ENCODE results near the gene LCP1. TPM values are rescaled to one million over a fixed set of nuclear protein-coding genes. Genes with fewer than 3 reads are reported as not detected.

The LCP1 gene
- total RNA-seq, 3 donors from 2014 or later (not counting 1 experiment from before 2014, with no cell fraction given) = 1,088 to 1,116 (median 1,113) TPM

DNA sequence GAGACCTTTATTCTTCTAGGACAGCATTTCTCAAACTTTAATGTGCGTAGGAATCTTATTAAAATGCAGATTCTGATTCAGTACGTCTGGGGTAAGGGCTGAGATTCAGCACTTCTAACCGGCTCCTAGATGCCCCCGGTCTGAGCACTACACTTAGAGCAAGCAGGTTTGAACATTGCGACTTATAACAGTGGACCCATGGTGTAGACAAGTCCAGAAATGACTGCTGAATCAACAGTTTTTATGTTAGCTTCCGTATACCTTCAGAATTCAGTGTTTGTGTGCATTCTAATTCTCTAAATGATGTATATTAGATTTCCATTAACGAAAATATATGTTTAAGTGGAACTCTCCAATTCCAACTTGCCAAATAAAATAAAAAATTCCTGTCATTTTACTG lies 59.7 kb downstream of the LCP1 start:
- Histone ChIP-seq H3K4me1 (ENCODE audit: control insufficient read depth, insufficient read depth, low read length) (peaks cover 9% of the 10 kb centered on the region), H3K36me3 (ENCODE audit: control insufficient read depth, insufficient read depth, low read length) (peaks cover 17% of the 10 kb centered on the region), H3K4me3 (ENCODE audit: low read length) (no peak overlapping the region), H3K9me3 (ENCODE audit: control insufficient read depth, insufficient read depth, low read length) (no peaks in the 10 kb centered on the region), H3K27ac (ENCODE audit: low read length) (no peak overlapping the region), H3K27me3 (ENCODE audit: control insufficient read depth, insufficient read depth, low read length) (no peaks in the 10 kb centered on the region)
- TF ChIP-seq, protein P1, sequence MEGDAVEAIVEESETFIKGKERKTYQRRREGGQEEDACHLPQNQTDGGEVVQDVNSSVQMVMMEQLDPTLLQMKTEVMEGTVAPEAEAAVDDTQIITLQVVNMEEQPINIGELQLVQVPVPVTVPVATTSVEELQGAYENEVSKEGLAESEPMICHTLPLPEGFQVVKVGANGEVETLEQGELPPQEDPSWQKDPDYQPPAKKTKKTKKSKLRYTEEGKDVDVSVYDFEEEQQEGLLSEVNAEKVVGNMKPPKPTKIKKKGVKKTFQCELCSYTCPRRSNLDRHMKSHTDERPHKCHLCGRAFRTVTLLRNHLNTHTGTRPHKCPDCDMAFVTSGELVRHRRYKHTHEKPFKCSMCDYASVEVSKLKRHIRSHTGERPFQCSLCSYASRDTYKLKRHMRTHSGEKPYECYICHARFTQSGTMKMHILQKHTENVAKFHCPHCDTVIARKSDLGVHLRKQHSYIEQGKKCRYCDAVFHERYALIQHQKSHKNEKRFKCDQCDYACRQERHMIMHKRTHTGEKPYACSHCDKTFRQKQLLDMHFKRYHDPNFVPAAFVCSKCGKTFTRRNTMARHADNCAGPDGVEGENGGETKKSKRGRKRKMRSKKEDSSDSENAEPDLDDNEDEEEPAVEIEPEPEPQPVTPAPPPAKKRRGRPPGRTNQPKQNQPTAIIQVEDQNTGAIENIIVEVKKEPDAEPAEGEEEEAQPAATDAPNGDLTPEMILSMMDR (IDR thresholded peaks at IDR 0.05) = no peak
- Mint-ChIP-seq H3K4me3 (no peak overlapping the region), H3K27me3 (ENCODE audit: low read depth in 2 of 2) (no peaks in the 10 kb centered on the region), H3K27ac (peak overlapping the region in 1 of 2 donors; percentile 71), H3K4me1 (peaks cover 35 to 44% of the 10 kb centered on the region in 2 donors), H3K36me3 (peaks cover 12% of the 10 kb centered on the region), H3K9me3 (no peaks in the 10 kb centered on the region)
- WGBS (ENCODE audit: insufficient coverage) = 93% methylated on average over 6 of the region's 7 CpGs
- ATAC-seq = no peak
- no peak for DNase-seq
- intact Hi-C loops (cut with micrococcal nuclease) = no loop called here

DNA sequence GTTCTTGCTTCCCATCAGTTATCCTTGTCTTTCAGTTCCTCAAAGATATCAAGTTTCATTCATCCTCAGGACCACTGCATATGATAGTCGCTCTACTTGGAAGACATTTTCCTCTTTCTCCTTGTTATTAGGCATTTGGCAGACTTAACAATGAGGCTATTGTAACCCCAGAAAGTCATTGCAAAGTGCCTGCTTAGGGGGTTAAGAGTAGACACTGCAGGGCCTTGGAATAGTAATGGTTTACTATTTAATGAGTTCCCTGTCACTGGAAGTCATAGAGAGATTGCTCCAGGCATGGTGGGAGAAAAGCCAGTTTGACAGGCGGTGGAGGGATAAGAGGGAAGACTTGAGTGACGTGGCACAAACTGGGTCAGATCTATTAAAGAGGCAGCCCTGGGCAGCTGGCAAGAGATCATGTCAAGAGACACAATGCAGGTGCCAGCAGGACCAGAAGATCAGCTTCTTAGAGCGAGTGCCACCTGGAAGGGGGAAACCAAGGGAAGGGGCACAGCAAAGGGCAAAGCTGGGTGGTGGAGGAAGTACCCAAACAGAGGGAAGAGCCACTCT lies 60.3 kb downstream of the LCP1 start:
- peaks cover 31 to 41% of the 10 kb centered on the region in 2 donors for H3K4me1 Mint-ChIP-seq
- intact Hi-C loops (cut with micrococcal nuclease) = no loop called here

DNA sequence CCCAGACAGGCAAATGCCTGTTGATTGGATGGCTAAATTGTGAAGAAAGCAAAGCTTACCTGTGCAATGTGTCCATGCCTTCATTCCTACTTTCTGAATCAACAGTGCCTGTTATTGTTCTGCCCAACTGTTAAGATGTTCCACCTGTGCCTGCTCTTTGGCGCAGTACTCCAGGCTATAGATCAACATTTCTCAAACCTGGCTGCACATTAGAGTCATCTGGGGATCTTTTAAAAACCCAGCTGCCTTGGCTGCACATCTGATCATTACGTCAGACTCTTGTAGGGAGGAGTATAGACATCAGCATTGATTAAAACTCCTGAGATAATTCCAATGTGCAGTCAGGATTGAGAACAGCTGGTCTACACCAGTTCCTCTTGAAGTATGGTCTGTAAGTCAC lies 60.9 kb downstream of the LCP1 start:
- no peaks in the 10 kb centered on the region for H3K36me3 Mint-ChIP-seq
- H3K4me1 Mint-ChIP-seq = peaks cover 25 to 36% of the 10 kb centered on the region in 2 donors

More for the DNA sequence above, 60.3 kb downstream of the LCP1 start:
- no peak overlapping the region for H3K4me3 ChIP-seq (ENCODE audit: low read length)
- TF ChIP-seq, protein P1 (IDR thresholded peaks at IDR 0.05) = no peak
- H3K36me3 Mint-ChIP-seq = peaks cover 6% of the 10 kb centered on the region
- peaks cover 9% of the 10 kb centered on the region for H3K4me1 ChIP-seq (ENCODE audit: control insufficient read depth, insufficient read depth, low read length)
- H3K27ac ChIP-seq (ENCODE audit: low read length) = no peak overlapping the region
- no peaks in the 10 kb centered on the region for H3K9me3 ChIP-seq (ENCODE audit: control insufficient read depth, insufficient read depth, low read length)
- peak overlapping the region in 1 of 2 donors; percentile 71 for H3K27ac Mint-ChIP-seq
- no peak overlapping the region for H3K4me3 Mint-ChIP-seq
- 85% methylated on average over 4 of the region's 4 CpGs for WGBS (ENCODE audit: insufficient coverage)
- no peaks in the 10 kb centered on the region for H3K9me3 Mint-ChIP-seq
- no peak for ATAC-seq
- H3K27me3 ChIP-seq (ENCODE audit: control insufficient read depth, insufficient read depth, low read length) = no peaks in the 10 kb centered on the region
- H3K27me3 Mint-ChIP-seq (ENCODE audit: low read depth in 2 of 2) = no peaks in the 10 kb centered on the region
- no peak for DNase-seq
- H3K36me3 ChIP-seq (ENCODE audit: control insufficient read depth, insufficient read depth, low read length) = peaks cover 11% of the 10 kb centered on the region

More for the DNA sequence above, 60.9 kb downstream of the LCP1 start:
- Mint-ChIP-seq H3K27ac (no peak overlapping the region), H3K9me3 (no peaks in the 10 kb centered on the region), H3K4me3 (no peak overlapping the region), H3K27me3 (ENCODE audit: low read depth in 2 of 2) (no peaks in the 10 kb centered on the region)
- Histone ChIP-seq H3K27me3 (ENCODE audit: control insufficient read depth, insufficient read depth, low read length) (no peaks in the 10 kb centered on the region), H3K9me3 (ENCODE audit: control insufficient read depth, insufficient read depth, low read length) (no peaks in the 10 kb centered on the region), H3K4me3 (ENCODE audit: low read length) (no peak overlapping the region), H3K27ac (ENCODE audit: low read length) (no peak overlapping the region), H3K4me1 (ENCODE audit: control insufficient read depth, insufficient read depth, low read length) (peaks cover 9% of the 10 kb centered on the region), H3K36me3 (ENCODE audit: control insufficient read depth, insufficient read depth, low read length) (peaks cover 4% of the 10 kb centered on the region)
- DNase-seq (no peak), ATAC-seq (no peak)
- intact Hi-C loops (cut with micrococcal nuclease) = no loop called here
- TF ChIP-seq, protein P1 (IDR thresholded peaks at IDR 0.05) = no peak
- WGBS (ENCODE audit: insufficient coverage) = 92% methylated on average over 2 of the region's 2 CpGs
